Measurements from ENCODE around the gene PTGER4. TPM values are rescaled to one million over a fixed set of nuclear protein-coding genes. Genes with fewer than 3 reads are reported as not detected.
A peak's percentile ranks its signal among the peaks of the same experiment; 100 is the strongest.
"Not testable (repeated sequence)": the region's sequence is repeated elsewhere in the genome, so short reads cannot be mapped to it uniquely, and the experiment has no call there.

Gene PTGER4
- total RNA-seq, 2 experiments from 2014 or later = 45.7 to 46.8 TPM

DNA sequence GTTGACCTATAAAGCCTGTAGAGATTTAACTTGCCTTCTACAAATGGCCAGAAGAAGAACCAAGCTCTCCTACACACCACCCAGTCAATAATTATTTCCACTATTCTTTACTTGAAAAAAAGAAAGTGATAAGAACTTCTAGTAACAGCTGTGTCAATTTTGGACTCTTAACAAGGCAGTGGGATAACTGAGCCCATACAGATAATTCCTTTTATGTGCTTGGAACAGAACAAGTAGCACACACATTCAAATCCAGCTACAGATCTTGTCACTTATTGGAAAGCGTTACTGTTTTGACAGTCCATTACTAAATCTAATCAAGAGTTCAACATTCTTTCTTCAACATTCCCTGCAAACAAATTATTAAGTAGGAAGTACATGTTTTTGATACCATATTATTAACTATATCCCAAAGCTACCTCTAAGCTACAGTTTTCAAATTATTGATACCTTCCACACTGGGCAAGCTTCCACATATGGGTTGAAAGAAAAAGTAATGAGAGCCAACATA is 6.3 kb downstream of the PTGER4 start:
- H3K9me3 Mint-ChIP-seq = no peaks in the 10 kb centered on the region
- no peak for DNase-seq
- peaks cover 58% of the 10 kb centered on the region for H3K4me1 Mint-ChIP-seq
- H3K27me3 Mint-ChIP-seq = no peaks in the 10 kb centered on the region
- ChIA-PET CTCF (interaction anchor here (0.5 to 1.9 kb wide), 11 partner anchors 16 to 972 kb away, joined by 3 to 7 read pairs (median 3); no protein-coding TSS in a partner anchor), POLR2A (interaction anchor here (1.1 kb wide), 1 partner anchor 276 kb away, joined by 3 read pairs; no protein-coding TSS in a partner anchor)
- H3K36me3 Mint-ChIP-seq (ENCODE audit: low read depth) = peaks cover 84% of the 10 kb centered on the region
- peak overlapping the region; percentile 75 for H3K27ac Mint-ChIP-seq
- H3K4me3 Mint-ChIP-seq = peak overlapping the region; percentile 92

DNA sequence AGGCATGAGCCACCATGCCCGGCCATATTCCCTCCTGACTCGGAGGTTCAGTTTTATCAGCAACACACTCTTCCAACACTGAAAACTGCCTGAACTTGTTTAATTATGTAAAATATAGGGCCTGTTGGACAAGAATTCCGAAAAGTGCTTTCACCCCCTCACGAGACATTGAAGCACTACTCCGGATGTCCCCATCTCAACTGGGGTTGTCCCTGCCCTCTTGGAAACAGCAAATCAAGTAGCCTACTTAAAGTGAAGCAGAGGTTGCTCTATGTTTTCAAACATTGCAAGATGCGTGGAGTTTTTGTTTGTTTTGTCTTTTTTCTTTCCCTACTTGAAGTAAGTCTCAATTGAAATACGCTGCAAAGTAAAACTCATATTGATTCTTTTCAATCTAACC is 7.6 kb downstream of the PTGER4 start:
- no peak for DNase-seq
- ChIA-PET CTCF (no interaction called here), POLR2A (no interaction called here)
- Mint-ChIP-seq H3K36me3 (ENCODE audit: low read depth) (peaks cover 84% of the 10 kb centered on the region), H3K9me3 (no peaks in the 10 kb centered on the region), H3K4me3 (peak overlapping the region; percentile 92), H3K4me1 (peaks cover 62% of the 10 kb centered on the region), H3K27ac (peak overlapping the region; percentile 81), H3K27me3 (no peaks in the 10 kb centered on the region)

DNA sequence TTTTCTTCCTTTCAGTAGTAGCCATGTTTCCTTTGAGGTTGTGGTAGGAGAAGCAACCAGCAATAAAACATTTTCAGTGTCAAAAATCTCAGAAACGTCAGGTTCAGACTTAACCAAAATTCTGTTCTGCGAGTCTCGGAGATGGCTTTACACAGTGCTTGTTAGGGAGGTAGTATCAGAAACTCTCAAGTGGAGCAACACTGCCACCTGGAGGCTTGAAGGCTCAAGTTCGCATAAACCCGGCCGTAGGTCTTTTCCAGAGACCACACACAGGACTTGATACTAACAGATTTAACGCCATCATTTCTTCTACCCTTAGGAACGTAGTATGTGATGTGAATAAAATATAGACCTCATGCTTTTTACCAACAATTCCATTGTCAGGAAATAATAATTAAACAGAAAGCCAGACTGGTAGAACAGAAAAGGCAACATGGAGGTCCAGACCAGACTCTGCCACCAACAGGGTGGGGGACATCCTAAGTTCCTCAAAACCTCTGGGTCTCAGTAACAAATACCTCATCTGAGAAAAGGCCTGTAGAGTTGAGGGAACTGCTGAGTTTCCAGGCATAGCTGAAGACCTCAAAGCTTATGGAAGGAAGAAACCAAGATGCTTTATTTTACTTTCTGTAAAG is 8.5 kb downstream of the PTGER4 start:
- peaks cover 80% of the 10 kb centered on the region for H3K36me3 Mint-ChIP-seq (ENCODE audit: low read depth)
- POLR2A ChIA-PET = no interaction called here
- peak overlapping the region; percentile 81 for H3K27ac Mint-ChIP-seq

DNA sequence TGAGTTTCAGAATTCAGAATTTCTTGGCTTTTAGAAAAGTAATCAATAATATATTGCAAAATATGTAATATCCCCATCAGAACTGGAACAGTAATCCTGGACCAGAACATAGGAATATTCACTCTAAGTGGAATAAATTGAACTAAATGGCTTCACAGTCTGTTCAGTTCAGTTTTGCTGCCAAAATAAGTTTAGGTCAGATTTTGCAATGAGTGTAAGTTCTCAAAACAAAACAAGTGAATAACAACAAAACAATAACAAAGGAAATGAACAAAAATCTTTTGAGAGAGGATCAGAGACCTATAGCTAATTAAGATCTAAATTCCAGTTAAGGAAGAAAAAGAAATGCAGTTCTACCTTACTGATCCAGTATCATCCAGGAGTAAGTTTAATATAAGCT is 9.3 kb downstream of the PTGER4 start:
- Mint-ChIP-seq H3K4me3 (peak overlapping the region; percentile 19), H3K4me1 (peaks cover 60% of the 10 kb centered on the region), H3K27me3 (no peaks in the 10 kb centered on the region), H3K36me3 (ENCODE audit: low read depth) (peaks cover 78% of the 10 kb centered on the region), H3K9me3 (no peaks in the 10 kb centered on the region), H3K27ac (peak overlapping the region; percentile 81)
- no peak for DNase-seq
- POLR2A ChIA-PET = interaction anchor here (0.5 kb wide), 1 partner anchor 84 kb away, joined by 3 read pairs; no protein-coding TSS in a partner anchor
- CTCF ChIA-PET = interaction anchor here (0.5 to 1.9 kb wide), 6 partner anchors 26 to 740 kb away, joined by 3 to 5 read pairs (median 3); no protein-coding TSS in a partner anchor

More for the DNA sequence above, 8.5 kb downstream of the PTGER4 start:
- DNase-seq = peak; percentile 92
- Mint-ChIP-seq H3K4me1 (peaks cover 64% of the 10 kb centered on the region), H3K27me3 (no peaks in the 10 kb centered on the region), H3K9me3 (no peaks in the 10 kb centered on the region), H3K4me3 (peak overlapping the region; percentile 92)
- CTCF ChIA-PET = interaction anchor here (1.2 to 1.9 kb wide), 2 partner anchors 26 to 739 kb away, joined by 3 to 4 read pairs; no protein-coding TSS in a partner anchor

DNA sequence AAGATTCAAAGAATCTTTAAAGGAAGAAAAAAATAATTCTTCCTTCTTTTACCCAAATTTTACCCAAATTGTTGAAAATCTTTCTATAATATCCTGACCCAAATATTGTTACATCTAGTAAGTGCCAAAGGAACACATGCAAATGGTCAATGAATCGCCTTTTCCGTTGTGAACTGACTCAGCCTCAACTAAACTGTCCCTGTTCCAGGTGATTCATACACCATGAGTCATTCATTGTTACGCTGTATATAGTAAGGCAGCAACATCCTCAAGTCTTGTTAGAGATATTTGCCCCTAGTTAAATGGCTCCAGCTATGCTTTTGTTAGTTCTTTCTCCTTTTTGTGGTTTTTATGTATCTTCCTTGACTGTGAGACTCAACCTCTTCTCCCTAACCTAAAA is 9.7 kb downstream of the PTGER4 start:
- no peak for DNase-seq
- peaks cover 78% of the 10 kb centered on the region for H3K36me3 Mint-ChIP-seq (ENCODE audit: low read depth)
- peaks cover 57% of the 10 kb centered on the region for H3K4me1 Mint-ChIP-seq
- CTCF ChIA-PET = interaction anchor here (0.5 to 1.9 kb wide), 7 partner anchors 16 to 741 kb away, joined by 3 to 5 read pairs (median 3); no protein-coding TSS in a partner anchor
- H3K27ac Mint-ChIP-seq = peak overlapping the region; percentile 37
- POLR2A ChIA-PET = interaction anchor here (0.5 kb wide), 1 partner anchor 84 kb away, joined by 3 read pairs; no protein-coding TSS in a partner anchor
- H3K4me3 Mint-ChIP-seq = no peak overlapping the region
- H3K9me3 Mint-ChIP-seq = no peaks in the 10 kb centered on the region
- no peaks in the 10 kb centered on the region for H3K27me3 Mint-ChIP-seq

DNA sequence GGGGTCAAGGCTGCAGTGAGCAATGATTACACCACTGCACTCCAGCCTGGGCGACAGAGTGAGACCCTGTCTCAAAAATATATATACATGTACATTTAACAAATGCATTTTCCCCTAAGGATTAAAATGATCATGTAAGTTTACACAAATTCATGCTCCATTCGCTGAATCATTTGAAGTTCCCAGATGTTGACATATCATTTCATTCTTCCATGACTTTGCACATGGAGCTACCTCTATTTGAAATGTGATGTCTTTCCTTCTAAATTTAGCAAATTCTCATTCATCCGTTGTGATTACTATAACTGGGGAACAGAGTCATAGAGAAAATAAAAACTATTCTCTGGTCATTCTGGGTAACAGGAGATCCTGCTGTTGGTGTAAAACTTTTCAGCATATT is 10.6 kb downstream of the PTGER4 start:
- CTCF ChIA-PET = interaction anchor here (1.1 to 1.9 kb wide), 5 partner anchors 13 to 741 kb away, joined by 3 to 4 read pairs (median 3); no protein-coding TSS in a partner anchor
- no peaks in the 10 kb centered on the region for H3K27me3 Mint-ChIP-seq
- POLR2A ChIA-PET = no interaction called here
- no peak for DNase-seq
- H3K4me3 Mint-ChIP-seq = no peak overlapping the region
- peaks cover 78% of the 10 kb centered on the region for H3K36me3 Mint-ChIP-seq (ENCODE audit: low read depth)
- peaks cover 54% of the 10 kb centered on the region for H3K4me1 Mint-ChIP-seq
- no peaks in the 10 kb centered on the region for H3K9me3 Mint-ChIP-seq
- peak overlapping the region; percentile 41 for H3K27ac Mint-ChIP-seq

DNA sequence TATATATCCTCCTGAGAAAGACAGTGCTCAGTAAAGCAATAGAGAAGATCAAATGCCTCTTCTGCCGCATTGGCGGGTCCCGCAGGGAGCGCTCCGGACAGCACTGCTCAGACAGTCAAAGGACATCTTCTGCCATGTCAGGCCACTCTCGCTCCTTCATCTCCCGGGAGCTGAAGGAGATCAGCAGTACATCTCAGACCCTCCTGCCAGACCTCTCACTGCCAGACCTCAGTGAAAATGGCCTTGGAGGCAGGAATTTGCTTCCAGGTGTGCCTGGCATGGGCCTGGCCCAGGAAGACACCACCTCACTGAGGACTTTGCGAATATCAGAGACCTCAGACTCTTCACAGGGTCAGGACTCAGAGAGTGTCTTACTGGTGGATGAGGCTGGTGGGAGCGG is 12.2 kb downstream of the PTGER4 start:
- CTCF ChIA-PET = interaction anchor here (1.0 kb wide), 2 partner anchors 9 to 744 kb away, joined by 3 read pairs; no protein-coding TSS in a partner anchor
- H3K27ac Mint-ChIP-seq = no peak overlapping the region
- POLR2A ChIA-PET = no interaction called here
- H3K36me3 Mint-ChIP-seq (ENCODE audit: low read depth) = peaks cover 76% of the 10 kb centered on the region
- H3K4me1 Mint-ChIP-seq = peaks cover 40% of the 10 kb centered on the region
- H3K27me3 Mint-ChIP-seq = no peaks in the 10 kb centered on the region
- H3K4me3 Mint-ChIP-seq = no peak overlapping the region
- no peak for DNase-seq
- H3K9me3 Mint-ChIP-seq = no peaks in the 10 kb centered on the region

DNA sequence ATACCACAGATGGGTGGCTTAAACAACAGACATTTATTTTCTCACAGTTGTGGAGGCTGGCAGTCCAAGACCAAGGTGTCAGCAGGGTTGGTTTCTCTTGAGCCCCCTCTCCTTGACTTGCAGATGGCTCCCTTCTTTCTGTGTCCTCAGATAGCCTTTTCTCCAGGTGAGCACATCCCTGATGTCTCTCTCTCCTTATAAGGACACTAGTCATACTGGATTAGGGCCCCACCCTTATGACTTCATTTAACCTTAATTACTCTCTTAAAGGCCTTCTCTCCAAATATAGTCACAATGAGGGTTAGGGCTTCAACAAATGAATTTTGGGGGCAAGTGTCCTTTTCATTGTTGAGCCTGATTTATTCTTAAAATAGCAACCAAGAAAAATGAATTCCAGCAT is 14.7 kb downstream of the PTGER4 start:
- POLR2A ChIA-PET = no interaction called here
- H3K27ac Mint-ChIP-seq = no peak overlapping the region
- peaks cover 70% of the 10 kb centered on the region for H3K36me3 Mint-ChIP-seq (ENCODE audit: low read depth)
- no peaks in the 10 kb centered on the region for H3K9me3 Mint-ChIP-seq
- H3K4me1 Mint-ChIP-seq = peaks cover 16% of the 10 kb centered on the region
- DNase-seq = no peak
- CTCF ChIA-PET = no interaction called here
- H3K27me3 Mint-ChIP-seq = no peaks in the 10 kb centered on the region
- no peak overlapping the region for H3K4me3 Mint-ChIP-seq

DNA sequence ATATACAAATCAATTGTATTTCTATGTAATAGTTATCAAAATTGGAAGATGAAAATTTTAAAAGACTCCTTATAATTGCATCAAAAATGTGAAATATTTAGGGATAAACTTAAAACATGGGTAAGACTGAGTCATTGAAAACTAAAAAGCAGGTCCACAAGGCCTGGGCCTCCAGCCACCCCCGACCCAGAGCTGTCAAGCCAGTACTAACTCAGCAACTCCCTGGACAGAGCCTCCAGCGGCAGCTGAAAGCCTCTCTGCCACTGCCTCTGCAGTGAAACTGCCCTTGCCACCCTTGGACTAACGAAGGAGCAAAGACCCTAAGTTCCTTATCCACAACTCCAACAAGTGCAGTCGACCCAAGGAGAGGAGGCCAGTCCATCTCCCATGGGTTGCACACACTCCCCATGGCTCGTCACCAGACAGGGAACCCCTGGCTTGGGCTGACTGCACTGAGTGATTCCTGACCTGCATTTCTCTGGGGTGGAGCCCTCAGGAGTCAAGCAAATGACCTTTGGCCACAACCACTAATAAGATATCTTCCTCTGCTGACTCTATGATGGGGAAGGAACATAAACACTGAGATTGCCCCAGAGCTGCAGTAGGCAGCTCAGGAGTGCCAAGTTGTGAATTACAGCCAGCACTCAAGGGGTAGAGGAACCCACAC is 20.5 kb downstream of the PTGER4 start:
- ChIA-PET POLR2A (no interaction called here), CTCF (no interaction called here)
- Mint-ChIP-seq H3K27ac (no peak overlapping the region), H3K36me3 (ENCODE audit: low read depth) (peaks cover 70% of the 10 kb centered on the region), H3K4me3 (no peak overlapping the region), H3K9me3 (peaks cover 37% of the 10 kb centered on the region), H3K4me1 (peaks cover 1% of the 10 kb centered on the region), H3K27me3 (no peaks in the 10 kb centered on the region)
- no peak for DNase-seq

DNA sequence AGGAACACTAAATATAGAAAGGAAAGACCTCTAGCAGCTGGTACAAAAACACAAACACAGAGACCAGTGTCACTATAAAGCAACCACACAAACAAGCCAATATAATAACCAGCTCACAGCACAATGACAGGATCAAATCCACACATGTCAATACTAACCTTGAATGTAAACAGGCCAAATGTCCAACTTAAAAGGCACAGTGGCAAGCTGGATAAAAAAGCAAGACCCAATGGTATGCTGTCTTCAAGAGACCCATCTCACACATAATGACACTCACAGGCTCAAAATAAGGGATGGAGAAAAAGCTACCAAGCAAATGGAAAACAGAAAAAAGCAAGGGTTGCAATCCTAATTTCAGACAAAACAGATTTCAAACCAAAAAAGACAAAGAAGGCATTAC is 22.3 kb downstream of the PTGER4 start:
- POLR2A ChIA-PET, H3K27me3 Mint-ChIP-seq, H3K4me1 Mint-ChIP-seq, DNase-seq, H3K27ac Mint-ChIP-seq, H3K4me3 Mint-ChIP-seq, CTCF ChIA-PET: not testable (repeated sequence)
- Mint-ChIP-seq H3K36me3 (ENCODE audit: low read depth) (peaks cover 70% of the 10 kb centered on the region), H3K9me3 (peaks cover 47% of the 10 kb centered on the region)

DNA sequence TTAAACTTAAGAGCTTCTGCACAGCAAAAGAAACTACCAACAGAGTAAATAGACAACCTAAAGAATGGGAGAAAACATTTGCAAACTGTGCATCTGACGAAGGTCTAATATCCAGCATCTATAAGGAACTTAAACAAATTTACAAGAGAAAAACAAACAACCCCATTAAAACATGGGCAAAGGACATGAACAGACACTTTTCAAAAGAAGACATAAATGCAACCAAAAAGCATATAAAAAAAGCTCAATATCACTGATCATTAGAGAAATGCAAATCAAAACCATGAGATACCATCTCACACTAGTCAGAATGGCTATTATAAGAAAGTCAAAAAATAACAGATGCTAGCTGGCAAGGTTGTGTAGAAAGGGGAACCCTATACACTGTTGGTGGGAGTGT is 25.8 kb downstream of the PTGER4 start:
- CTCF ChIA-PET = interaction anchor here (0.6 to 1.7 kb wide), 3 partner anchors 19 to 1890 kb away, joined by 3 read pairs; no protein-coding TSS in a partner anchor
- DNase-seq, POLR2A ChIA-PET, H3K4me3 Mint-ChIP-seq, H3K4me1 Mint-ChIP-seq, H3K27ac Mint-ChIP-seq, H3K27me3 Mint-ChIP-seq: not testable (repeated sequence)
- Mint-ChIP-seq H3K36me3 (ENCODE audit: low read depth) (peaks cover 80% of the 10 kb centered on the region), H3K9me3 (peaks cover 52% of the 10 kb centered on the region)

DNA sequence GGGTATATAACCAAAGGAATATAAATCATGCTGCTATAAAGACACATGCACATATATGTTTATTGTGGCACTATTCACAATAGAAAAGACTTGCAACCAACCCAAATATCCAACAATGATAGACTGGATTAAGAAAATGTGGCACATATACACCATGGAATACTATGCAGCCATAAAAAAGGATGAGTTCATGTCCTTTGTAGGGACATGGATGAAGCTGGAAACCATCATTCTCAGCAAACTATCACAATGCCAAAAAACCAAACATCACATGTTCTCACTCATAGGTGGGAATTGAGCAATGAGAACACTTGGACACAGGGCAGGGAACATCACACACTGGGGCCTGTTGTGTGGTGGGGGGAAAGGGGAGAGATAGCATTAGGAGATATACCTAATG is 30.9 kb downstream of the PTGER4 start:
- H3K27ac Mint-ChIP-seq, H3K4me3 Mint-ChIP-seq, H3K4me1 Mint-ChIP-seq, H3K27me3 Mint-ChIP-seq, CTCF ChIA-PET, DNase-seq, POLR2A ChIA-PET: not testable (repeated sequence)
- Mint-ChIP-seq H3K36me3 (ENCODE audit: low read depth) (peaks cover 45% of the 10 kb centered on the region), H3K9me3 (peaks cover 16% of the 10 kb centered on the region)

DNA sequence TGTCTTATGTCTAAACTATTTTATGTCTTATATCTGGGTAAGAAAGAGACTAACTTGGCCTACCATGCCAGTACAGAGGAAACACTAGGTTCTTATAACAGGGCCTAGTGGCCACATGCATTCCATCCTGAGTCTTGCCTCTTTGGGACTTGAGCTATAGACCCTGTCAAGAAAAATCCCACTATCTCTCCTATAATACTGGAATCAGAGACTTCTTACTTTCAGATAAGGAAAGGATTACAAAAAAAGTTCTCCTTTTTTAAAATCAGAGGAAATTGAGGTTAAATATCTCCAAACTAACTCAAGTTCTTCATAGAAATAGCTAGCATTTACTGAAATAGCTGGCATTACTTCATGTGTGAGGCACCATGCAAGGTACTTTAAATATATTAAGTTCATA is 34.3 kb downstream of the PTGER4 start:
- peaks cover 7% of the 10 kb centered on the region for H3K9me3 Mint-ChIP-seq
- ChIA-PET POLR2A (no interaction called here), CTCF (interaction anchor here (0.5 to 1.2 kb wide), 3 partner anchors 25 to 388 kb away, joined by 3 to 4 read pairs (median 3); no protein-coding TSS in a partner anchor)
- no peak overlapping the region for H3K27ac Mint-ChIP-seq
- H3K4me1 Mint-ChIP-seq = peaks cover 5% of the 10 kb centered on the region
- no peak for DNase-seq
- H3K27me3 Mint-ChIP-seq = no peaks in the 10 kb centered on the region
- peaks cover 36% of the 10 kb centered on the region for H3K36me3 Mint-ChIP-seq (ENCODE audit: low read depth)
- H3K4me3 Mint-ChIP-seq = no peak overlapping the region
